Activated CD4-positive, alpha-beta T cell treated with anti-CD3 and anti-CD28 coated beads, Interleukin-2, amount 50 U/mL, for 24 hours (primary cell): ENCODE data around the gene CUL9.

Source experiments
- DNase-seq, 2 donors: peaks; one replicate each; pipeline ENCODE4 v3.0.0-alpha.2; 2020; ENCODE audit warnings: low read depth in 1 of 2, low spot score in 1 of 2

CUL9 gene

GRCh38 chr6:43254138-43254817 lies 72.3 kb downstream of the CUL9 start:
- no peak for DNase-seq

- no peak for DNase-seq
These were observed 72.8 kb downstream of the CUL9 start for GRCh38 chr6:43254846-43255245.

- DNase-seq: no peak
These were observed 73.5 kb downstream of the CUL9 start for GRCh38 chr6:43255408-43256054.

GRCh38 chr6:43256670-43257366 lies 74.8 kb downstream of the CUL9 start:
- no peak for DNase-seq

GRCh38 chr6:43257367-43258145 lies 75.6 kb downstream of the CUL9 start:
- DNase-seq: no peak

GRCh38 chr6:43258180-43258579 lies 76.2 kb downstream of the CUL9 start:
- no peak for DNase-seq

- DNase-seq: no peak
These were observed 77.1 kb downstream of the CUL9 start for GRCh38 chr6:43258807-43259686.

GRCh38 chr6:43260791-43261190 lies 78.8 kb downstream of the CUL9 start:
- no peak for DNase-seq

- no peak for DNase-seq
These were observed 79.2 kb downstream of the CUL9 start for GRCh38 chr6:43261198-43261597.

GRCh38 chr6:43262000-43262779 lies 80.2 kb downstream of the CUL9 start:
- DNase-seq: no peak

- DNase-seq: no peak
These were observed 80.9 kb downstream of the CUL9 start for GRCh38 chr6:43262780-43263313.

- peak; percentile 52 to 65 for DNase-seq
These were observed 81.5 kb downstream of the CUL9 start for GRCh38 chr6:43263314-43264178.

- no peak for DNase-seq
These were observed 82.7 kb downstream of the CUL9 start for GRCh38 chr6:43264599-43265145.

GRCh38 chr6:43265564-43265963 lies 83.6 kb downstream of the CUL9 start:
- no peak for DNase-seq

- no peak for DNase-seq
These were observed 85.8 kb downstream of the CUL9 start for GRCh38 chr6:43267619-43268354.

GRCh38 chr6:43268355-43268700 lies 86.3 kb downstream of the CUL9 start:
- no peak for DNase-seq

- DNase-seq: no peak
These were observed 86.8 kb downstream of the CUL9 start for GRCh38 chr6:43268782-43269272.
